Natural killer cell treated with Interleukin-12 subunit alpha and Interleukin-12 subunit beta and Interleukin-15 and Interleukin-18, amount 100 ng/mL, for 72 hours (primary cell): ENCODE results near the gene C16orf54. TPM values are rescaled to one million over a fixed set of nuclear protein-coding genes. Genes with fewer than 3 reads are reported as not detected.

ENCODE experiments used
- total RNA-seq, 2 donors: library from RNA; stranded (reverse); gene quantifications; one replicate each; pipeline ENCODE4 v1.2.3, GENCODE V29; 2022

C16orf54 gene
- total RNA-seq, 2 donors from 2014 or later = 15.1 to 17.9 TPM

Other genes with a start within 250 kb of the C16orf54 start
- 100 to 1,000 TPM; 143 to 354 TPM for gene NPIPB12, start 239.6 kb downstream of the C16orf54 start, total RNA-seq
- gene SPN, start 82.7 kb downstream of the C16orf54 start, total RNA-seq = 100 to 1,000 TPM; 111 to 132 TPM
- gene QPRT, start 66.8 kb downstream of the C16orf54 start, total RNA-seq = 1 to 10 TPM; 3.3 to 5.6 TPM
- gene ZG16, start 32.3 kb upstream of the C16orf54 start, total RNA-seq = not detected
- gene KIF22, start 44.8 kb upstream of the C16orf54 start, total RNA-seq = 100 to 1,000 TPM in 1 of 2 donors, 10 to 100 TPM in 1; 63.4 to 174 TPM
- 100 to 1,000 TPM; 241 to 424 TPM for gene MAZ, start 60.5 kb upstream of the C16orf54 start, total RNA-seq
- gene PRRT2, start 66.2 kb upstream of the C16orf54 start, total RNA-seq = 1 to 10 TPM in 1 of 2 donors, under 1 TPM in 1; 0.98 to 2.8 TPM
- 10 to 100 TPM; 20.5 to 36.1 TPM for gene PAGR1, start 70.2 kb upstream of the C16orf54 start, total RNA-seq
- 100 to 1,000 TPM in 1 of 2 donors, 10 to 100 TPM in 1; 86.1 to 180 TPM for gene MVP, start 74.5 kb upstream of the C16orf54 start, total RNA-seq
- 10 to 100 TPM; 60.1 to 62.9 TPM for gene CDIPT, start 117.2 kb upstream of the C16orf54 start, total RNA-seq
- not detected for gene SEZ6L2, start 153.6 kb upstream of the C16orf54 start, total RNA-seq
- gene ASPHD1, start 154.5 kb upstream of the C16orf54 start, total RNA-seq = 1 to 10 TPM in 1 of 2 donors, not detected in 1; 1.3 TPM
- 10 to 100 TPM; 53.6 to 92.7 TPM for gene KCTD13, start 180.2 kb upstream of the C16orf54 start, total RNA-seq
- gene TMEM219, start 216.1 kb upstream of the C16orf54 start, total RNA-seq = 10 to 100 TPM; 44.3 to 51.6 TPM
- 10 to 100 TPM; 39.6 to 66.8 TPM for gene TAOK2, start 227.9 kb upstream of the C16orf54 start, total RNA-seq
- gene HIRIP3, start 249.6 kb upstream of the C16orf54 start, total RNA-seq = 10 to 100 TPM; 30.0 to 40.8 TPM